CD4-positive, alpha-beta T cell treated with Interleukin-1 beta for 1 hour (primary cell): Measurements from ENCODE around the gene AKT1S1.

ENCODE experiments used
- DNase-seq, 2 donors: peaks; one replicate each; pipeline ENCODE4 v3.0.0-alpha.2; 2020 to 2022

The AKT1S1 gene

GRCh38 chr19:49882643-49883042 lies 5.5 kb upstream of the AKT1S1 start:
- no peak for DNase-seq

DNA sequence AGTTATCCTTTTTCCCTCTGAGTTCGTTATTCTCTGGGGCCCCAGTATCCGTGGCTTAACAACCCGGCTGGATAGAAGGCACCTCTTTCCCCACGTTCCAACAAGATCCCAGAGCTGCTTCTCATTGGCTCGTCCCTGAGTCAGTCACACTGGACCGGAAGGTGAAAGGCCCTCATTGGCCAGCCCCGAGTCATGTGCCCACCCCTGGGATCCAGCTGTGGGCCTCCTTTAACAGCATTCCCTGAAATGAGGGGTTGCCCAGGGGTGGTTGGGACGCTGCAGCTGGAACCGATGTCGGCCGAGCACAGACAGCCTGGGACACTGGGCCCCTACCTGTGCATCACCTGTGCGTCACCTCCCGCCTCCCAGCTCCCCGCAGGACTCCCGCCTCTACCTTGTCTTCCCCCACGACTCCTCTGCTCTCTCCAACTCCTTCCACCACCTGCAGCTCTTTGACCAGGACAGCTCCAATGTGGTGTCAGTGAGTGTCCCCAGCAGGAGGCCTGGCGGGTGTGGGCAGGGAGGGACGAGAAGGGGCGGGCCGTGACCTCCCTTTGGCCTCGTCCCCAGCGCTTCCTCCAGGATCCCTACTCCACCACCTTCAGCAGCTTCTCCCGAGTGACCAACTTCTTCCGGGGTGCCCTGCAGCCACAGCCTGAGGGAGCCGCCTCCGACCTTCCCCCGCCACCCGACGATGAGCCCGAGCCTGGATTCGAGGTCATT lies 4.7 kb upstream of the AKT1S1 start:
- DNase-seq: no peak

DNA sequence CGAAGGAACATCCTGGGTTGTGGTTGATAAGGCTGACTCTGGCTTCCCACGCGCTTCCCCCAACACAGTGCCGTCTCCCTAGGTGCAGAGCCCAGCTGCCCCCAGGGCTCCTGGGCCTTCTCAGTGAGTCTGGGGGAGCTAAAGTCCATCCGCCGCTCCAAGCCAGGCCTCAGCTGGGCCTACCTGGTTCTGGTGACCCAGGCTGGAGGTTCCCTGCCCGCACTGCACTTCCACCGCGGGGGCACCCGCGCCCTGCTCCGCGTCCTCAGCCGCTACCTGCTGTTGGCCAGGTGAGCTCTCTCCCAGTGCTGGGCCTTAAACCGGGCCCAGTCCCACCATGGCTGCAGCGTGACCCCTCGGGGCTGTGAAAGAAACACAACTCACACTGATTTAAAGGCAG lies 4.0 kb upstream of the AKT1S1 start:
- no peak for DNase-seq

DNA sequence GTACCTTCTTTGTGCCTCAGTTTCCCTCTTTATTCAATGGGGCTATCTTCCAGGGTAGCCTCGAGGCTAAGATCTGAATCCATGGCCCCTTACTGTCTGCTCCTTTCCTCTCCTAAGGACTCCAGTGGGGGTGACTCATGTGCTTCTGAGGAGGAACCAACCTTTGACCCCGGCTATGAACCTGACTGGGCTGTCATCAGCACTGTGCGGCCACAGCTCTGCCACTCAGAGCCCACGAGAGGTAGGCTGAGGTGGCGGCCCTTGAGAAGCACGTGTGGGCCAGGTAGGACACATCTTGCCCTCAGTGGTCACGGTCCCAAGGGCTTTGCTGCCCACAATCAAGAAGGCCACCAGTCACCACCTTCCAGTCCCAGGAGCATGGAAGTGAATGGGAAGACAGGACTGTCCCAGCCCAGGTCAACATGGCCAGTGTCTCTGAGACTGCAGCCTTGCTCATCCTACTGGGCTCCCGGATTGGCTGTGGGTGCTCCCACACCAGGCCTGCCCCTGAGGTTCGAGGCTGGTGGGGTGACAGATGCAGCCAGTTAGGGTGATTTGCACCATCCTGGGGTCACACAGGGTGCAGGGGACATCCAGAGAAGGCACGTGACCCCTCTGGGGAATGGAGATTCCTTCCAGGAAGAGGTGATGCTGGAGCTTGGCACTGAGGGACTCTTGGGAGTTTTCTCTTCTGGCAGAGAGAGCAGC lies 3.2 kb upstream of the AKT1S1 start:
- no peak for DNase-seq

DNA sequence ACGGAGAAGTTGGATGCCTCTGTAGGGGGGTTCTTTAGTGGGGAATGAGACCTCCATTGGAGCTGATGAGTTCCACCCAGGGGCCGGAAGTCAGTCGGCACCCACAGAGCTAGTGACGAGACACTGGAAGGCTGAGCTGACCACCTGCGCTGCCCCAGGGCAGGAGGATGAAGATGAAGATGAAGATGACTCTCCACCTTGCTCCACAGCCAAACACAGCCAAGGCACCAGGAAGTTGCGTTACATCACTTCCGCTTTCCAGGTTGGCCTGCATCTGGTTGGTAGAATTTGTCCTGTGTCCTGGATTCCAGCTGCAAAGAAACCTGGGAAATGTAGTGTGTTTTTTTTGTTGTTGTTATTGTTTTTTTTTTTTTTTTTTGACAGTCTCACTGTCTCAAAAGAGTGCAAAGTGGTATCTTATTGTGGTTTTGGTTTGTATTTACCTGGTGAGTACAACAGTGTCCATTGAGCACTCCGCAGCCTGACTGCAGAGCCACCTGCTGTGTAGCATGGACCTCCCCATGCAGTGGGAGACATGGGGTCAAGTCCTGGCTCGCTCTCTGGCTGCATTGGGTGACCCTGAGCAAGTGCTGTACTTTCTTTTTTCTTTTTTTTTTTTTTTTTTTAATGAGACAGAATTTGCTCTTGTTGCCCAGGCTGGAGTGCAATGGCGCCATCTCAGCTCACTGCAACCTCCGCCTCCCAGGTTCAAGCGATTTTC lies 2.2 kb upstream of the AKT1S1 start:
- peak in 1 of 2 donors; percentile 28 for DNase-seq

DNA sequence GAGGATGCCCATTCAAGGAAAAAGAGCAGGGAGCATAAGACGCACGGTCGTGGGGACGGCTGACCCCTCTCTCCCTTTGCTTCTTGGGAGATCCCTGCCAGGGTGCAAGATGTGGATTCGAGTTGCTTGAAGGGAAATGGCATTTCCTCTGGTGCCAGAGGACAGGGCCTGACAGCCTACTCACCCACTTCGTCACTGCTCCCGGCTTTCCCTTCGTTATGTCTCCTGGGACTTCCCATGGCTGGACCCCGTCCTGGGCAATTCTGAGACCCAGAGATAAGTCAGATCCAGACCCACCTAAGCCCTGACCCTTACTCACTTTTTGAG lies 1.6 kb upstream of the AKT1S1 start:
- DNase-seq: no peak

GRCh38 chr19:49877879-49878743 lies 956 bp upstream of the AKT1S1 start:
- peak; percentile 99 for DNase-seq

- DNase-seq: peak; percentile 99
Observed at GRCh38 chr19:49876422-49877019, 634 bp downstream of the AKT1S1 start.

DNA sequence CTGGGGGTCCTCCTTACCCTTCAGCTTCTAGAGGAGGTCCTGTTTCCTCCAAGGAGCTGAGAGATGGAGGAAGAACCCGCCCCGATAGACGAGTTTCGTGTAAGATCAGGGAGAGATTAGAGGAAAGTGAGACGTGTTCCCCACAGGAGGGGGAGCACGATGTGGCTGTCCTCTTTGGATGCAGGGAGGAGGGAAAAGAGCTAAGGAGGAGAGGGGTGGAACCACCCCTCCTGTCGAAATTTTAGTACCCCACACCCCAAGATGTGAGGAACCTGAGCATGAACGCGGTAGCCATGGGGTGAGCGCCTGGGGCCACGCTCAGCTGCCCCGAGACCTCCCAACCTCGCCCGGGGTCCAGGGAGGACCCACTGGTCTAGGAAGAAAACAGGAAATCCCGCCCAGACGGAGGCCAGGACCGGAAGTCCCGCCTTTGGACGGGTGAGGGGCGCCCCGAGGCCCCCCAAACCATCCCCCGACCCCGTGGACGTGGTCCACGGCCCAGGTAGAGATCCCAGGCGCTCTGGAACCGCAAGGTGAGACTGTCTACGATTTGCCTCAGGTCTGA lies 1.2 kb downstream of the AKT1S1 start:
- peak; percentile 59 to 67 for DNase-seq

GRCh38 chr19:49875177-49875576 lies 2.0 kb downstream of the AKT1S1 start:
- DNase-seq: no peak

DNA sequence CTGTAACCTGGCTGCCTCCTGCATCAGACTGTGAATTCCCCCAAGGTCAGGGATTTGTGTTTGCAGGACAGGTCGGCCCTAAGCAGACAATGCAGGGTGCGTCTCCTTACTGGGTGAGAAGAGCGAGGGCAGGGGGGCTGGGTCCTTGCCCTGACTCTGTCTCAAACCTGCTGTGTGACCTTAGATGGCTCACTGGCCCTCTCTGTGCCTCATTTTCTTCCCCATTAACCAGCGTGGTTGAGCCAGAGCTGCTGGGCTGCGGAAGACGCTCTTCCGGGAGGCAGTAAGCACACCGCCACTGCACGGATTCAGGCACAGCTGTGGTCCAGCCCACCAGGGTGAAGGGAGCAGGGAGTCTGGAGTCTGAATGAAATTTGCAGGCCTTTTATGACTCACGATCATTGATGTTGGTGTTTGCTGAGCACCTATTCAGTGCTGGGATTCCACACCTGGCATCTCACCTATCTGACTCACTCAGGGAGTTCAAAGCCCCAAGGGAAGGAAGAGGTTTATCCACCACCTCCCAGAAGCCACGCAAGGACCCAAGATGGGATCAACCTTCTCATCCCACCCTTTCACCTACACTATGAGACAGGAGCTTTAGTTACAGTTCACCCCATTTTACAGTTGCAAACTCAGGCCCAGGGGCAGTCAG lies 2.5 kb downstream of the AKT1S1 start:
- DNase-seq: no peak

- DNase-seq: no peak
Observed at GRCh38 chr19:49873834-49874233, 3.3 kb downstream of the AKT1S1 start.

- no peak for DNase-seq
Observed at GRCh38 chr19:49873129-49873521, 4.0 kb downstream of the AKT1S1 start.

DNA sequence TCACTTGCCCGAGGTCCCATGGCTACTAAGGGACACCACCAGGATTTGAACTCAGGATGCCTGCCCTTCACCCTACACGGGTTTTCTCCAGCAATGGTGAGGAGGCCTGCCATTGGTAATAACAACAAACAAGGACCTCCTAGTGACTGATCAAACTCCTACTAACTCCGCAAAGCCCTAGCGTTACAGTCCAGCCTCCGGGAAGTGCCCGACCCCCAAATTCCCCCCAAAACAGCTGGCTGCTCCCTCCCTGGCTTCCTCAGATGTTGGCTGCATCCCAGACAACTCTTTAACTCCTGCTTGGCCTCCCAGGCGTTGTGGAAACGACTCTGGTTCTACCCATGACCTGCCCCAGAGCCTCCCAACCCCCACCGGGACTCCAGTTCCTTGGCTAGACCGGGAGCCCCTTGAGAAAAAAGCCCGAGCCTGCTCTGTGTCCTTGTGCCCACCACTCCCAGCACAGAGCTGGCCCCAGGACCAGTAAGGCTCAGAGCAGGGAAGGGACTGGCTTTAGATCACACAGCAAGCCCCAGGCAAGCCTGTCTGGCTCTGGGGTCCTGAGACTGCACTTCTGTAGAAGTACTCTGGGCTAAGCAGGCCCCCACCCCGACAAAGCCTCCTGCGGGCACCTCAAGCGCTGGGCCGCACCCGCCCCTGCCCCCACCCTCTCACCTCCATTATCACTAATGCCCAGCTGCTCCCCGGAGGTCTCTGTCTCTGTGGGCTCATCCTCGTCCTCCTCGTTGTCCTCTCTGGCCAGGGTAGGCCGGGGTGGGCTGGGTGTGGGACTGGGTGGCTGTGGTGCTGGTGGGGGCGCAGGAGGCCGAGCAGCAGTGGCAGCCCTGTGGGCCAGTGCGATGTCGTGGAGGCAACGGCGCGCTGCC lies 4.7 kb downstream of the AKT1S1 start:
- DNase-seq: no peak

- DNase-seq: no peak
Observed at GRCh38 chr19:49871349-49871985, 5.7 kb downstream of the AKT1S1 start.

GRCh38 chr19:49870309-49870901 lies 6.8 kb downstream of the AKT1S1 start:
- DNase-seq: no peak

DNA sequence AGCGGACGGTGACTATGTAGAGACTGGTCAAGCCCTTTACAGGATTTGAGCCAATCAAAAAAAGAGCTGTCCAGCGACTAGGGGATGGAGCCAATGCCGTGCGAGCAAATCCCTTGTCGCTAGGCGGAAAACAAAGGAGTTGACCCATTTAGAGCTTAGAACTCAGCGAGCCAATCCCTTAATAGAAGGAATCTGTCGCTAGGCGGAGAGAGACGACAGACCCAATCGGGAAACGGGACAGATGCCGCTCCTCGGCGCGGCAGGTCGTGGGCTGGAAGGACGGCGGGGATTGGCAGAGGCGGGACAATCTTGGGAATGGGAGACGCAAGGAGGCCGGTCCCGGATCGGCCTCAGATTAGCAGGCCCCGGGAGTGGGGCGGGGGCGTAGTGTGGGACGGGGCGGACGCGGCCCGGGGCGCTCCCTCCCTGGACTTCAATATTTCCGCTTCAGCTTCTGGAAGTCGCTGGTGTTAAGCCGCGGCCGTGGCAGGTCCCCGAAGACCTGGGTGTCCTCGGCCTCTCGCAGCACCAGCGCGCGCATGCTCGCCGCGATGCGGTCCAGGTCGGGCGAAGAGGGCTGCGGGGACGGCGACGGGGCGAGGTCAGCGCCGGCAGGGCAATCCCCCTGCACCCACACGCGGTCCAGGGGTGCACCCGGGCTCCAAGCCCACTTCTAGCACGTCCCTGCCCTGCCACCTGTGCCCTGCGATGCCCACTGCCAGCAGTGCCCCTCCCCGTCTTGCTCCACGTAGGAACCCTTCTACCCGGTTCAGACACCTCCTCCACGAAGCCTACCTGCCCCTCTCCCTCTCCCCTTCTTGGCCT lies 7.5 kb downstream of the AKT1S1 start:
- DNase-seq: peak; percentile 97 to 98

- DNase-seq: no peak
Observed at GRCh38 chr19:49869009-49869483, 8.1 kb downstream of the AKT1S1 start.
